ENCODE results near the gene SLC35G1.
A peak's percentile ranks its signal among the peaks of the same experiment; 100 is the strongest.

Gene SLC35G1, protein sequence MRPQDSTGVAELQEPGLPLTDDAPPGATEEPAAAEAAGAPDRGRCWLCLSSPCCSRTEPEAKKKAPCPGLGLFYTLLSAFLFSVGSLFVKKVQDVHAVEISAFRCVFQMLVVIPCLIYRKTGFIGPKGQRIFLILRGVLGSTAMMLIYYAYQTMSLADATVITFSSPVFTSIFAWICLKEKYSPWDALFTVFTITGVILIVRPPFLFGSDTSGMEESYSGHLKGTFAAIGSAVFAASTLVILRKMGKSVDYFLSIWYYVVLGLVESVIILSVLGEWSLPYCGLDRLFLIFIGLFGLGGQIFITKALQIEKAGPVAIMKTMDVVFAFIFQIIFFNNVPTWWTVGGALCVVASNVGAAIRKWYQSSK

GRCh38 chr10:93893646-93894515 is at the start of gene SLC35G1:
Gene SLC35G1 (plus strand): TSS chr10:93893978. CDS start chr10:93894034, 56 bp downstream.
- peak; percentile 71 for DNase-seq (ENCODE audit: low read depth)

DNA sequence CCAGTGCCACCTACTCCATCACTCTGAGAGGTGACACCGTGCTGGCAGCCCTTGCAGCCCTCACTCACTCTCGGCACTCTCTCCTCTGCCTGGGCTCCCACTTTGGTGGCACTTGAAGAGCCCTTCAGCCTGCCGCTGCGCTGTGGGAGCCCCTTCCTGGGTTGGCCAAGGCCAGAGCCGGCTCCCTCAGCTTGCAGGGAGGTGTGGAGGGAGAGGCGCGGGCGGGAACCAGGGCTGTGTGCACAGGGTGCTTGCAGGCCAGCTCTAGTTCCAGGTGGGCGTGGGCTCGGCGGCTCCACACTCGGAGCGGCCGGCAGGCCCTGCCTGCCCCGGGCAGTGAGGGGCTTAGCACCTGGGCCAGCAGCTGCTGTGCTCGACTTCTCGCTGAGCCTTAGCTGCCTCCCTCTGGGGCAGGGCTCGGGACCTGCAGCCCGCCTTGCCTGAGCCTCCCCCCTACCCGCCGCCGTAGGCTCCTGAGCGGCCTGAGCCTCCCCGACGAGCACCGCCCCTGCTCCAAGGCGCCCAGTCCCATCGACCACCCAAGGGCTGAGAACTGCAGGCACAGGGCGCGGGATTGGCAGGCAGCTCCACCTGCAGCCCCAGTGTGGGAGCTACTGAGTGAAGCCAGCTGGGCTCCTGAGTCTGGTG is 48.7 kb upstream of the SLC35G1 start:
- DNase-seq (ENCODE audit: low read depth): no peak

- no peak for DNase-seq (ENCODE audit: low read depth)
Measured at GRCh38 chr10:93849593-93849992, 44.2 kb upstream of the SLC35G1 start.

- DNase-seq (ENCODE audit: low read depth): no peak
Measured at GRCh38 chr10:93850031-93851015, 43.5 kb upstream of the SLC35G1 start.

- DNase-seq (ENCODE audit: low read depth): no peak
Measured at GRCh38 chr10:93851169-93851568, 42.6 kb upstream of the SLC35G1 start.

GRCh38 chr10:93852476-93853095 is 41.2 kb upstream of the SLC35G1 start:
- DNase-seq (ENCODE audit: low read depth): no peak

DNA sequence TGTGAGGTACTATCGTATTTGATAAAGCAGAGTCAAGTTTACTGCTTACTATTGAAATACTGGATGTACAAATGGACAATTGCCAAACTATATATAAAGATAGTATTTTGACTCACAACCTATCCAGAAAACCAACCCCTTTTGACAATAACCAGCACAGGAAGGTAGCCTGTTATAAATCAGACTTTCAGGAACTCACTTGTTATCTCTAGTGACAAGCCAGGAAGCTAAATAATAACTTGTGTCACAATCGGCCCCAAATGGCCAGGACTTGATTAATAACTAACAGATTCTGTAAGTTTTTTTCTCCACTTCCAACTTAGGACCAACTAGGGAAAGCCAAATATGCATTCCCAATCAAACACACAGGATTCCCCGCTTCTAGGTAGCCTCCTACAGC is 38.8 kb upstream of the SLC35G1 start:
- DNase-seq (ENCODE audit: low read depth): no peak

DNA sequence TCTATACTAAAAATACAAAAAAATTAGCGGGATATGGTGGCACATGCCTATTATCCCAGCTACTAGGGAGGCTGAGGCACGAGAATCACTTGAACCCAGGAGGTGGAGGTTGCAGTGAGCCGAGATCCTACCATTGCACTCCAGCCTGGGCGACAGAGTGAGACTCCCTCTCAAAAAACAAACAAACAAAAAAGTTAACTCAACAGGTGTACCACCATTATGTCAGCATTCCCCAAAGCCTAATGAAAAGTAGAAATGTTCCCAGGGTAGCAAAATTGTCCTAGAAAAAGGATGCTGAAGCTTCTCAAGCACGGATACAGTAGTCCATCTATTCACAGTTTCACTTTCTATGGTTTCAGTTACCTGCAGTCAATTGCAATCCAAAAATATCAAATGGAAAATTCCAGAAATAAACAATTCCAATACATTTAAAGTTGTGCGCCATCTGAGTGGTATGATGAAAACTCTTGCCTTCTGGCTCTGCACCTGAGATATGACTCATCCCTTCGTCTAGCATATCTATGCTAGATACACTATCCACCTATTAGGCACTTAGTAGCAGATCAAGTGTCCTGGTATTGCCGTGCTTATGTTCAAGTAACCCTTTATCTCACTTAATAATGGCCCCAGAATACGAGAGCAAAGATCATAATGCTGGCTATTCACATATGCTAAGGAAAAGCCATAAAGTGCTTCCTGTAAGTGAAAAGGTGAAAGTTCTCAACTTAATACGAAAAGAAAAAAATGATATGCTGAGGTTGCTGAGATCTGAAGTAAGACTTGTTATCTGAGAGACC is 37.2 kb upstream of the SLC35G1 start:
- no peak for DNase-seq (ENCODE audit: low read depth)

DNA sequence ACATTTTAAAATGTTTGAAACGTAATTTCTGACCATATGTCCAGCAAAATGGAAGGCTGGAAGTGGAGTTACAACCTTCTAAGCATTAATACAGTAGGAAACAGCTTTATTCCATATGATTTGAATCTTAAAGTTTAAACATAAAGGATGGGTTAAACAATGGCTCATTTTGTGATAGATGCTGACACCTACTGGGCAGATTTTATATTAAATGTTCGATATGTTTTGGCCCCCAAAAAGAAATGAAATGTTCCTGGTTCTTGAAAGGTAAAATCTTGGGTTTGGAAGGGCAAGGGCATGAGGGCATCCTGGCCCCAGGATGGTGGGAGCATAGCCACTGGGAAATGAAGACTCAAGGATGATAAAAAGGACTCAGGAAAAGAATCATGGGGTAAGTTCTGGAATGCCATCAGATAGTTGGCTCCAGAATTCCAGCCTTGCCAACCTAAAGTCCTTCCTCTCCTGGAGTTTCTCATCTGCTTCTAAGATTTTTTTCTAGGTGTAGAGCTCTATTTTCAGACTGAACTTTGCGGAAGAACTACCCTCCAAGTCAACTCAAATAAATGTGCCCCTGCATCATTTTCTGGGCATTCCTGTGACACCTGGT is 34.6 kb upstream of the SLC35G1 start:
- no peak for DNase-seq (ENCODE audit: low read depth)

- DNase-seq (ENCODE audit: low read depth): no peak
Measured at GRCh38 chr10:93861825-93862224, 32.0 kb upstream of the SLC35G1 start.

DNA sequence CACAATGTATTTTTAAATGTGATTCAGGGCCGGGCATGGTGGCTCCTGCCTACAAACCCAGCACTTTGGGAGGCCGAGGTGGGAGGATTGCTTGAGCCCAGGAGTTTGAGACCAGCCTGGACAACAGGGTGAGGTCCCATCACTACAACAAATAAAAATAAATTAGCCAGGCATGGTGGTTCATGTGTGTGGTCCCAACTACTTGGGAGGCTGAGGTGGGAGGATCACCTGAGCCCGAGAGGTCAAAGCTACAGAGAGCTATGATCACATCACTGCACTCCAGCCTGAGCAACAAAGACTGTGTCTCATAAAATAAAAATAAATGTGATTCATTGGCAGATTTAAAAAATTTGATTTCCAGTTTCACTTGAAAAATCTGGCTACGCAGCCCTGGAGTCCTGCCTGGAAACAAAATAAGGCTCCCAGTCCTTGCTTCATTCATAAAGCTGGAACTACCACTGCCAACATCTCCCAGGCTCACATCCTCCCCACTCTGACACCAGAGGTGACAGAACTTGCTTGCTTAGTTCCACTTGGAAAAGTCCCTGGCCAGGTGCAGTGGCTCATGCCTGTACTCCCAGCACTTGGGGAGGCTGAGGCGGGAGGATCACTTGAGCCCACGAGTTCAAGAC is 27.9 kb upstream of the SLC35G1 start:
- no peak for DNase-seq (ENCODE audit: low read depth)

- DNase-seq (ENCODE audit: low read depth): no peak
Measured at GRCh38 chr10:93867525-93867924, 26.3 kb upstream of the SLC35G1 start.

DNA sequence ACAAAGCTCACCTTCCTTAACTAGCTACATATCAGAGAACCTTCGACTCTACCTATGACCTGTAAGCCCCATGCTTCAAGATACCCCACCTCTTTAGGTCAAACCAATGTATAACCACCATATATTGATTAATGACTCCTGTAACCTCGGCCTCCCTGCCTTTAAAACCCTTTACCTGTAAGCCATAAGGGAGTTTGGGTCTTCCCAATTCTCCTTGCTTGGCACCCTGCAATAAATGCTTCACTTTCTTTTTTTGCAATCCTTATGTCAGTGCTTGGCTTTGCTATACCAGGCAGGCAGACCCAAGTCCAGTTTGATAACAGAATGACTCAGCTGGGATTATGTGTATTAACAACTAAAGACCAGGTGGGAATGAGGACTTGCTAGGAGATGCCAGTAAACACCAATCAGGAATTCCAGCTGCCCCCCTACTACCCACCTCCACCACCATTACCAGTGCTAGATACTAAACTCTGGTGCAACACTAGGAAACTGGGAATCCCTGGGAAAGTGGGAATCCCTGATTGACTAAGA is 22.0 kb upstream of the SLC35G1 start:
- no peak for DNase-seq (ENCODE audit: low read depth)

DNA sequence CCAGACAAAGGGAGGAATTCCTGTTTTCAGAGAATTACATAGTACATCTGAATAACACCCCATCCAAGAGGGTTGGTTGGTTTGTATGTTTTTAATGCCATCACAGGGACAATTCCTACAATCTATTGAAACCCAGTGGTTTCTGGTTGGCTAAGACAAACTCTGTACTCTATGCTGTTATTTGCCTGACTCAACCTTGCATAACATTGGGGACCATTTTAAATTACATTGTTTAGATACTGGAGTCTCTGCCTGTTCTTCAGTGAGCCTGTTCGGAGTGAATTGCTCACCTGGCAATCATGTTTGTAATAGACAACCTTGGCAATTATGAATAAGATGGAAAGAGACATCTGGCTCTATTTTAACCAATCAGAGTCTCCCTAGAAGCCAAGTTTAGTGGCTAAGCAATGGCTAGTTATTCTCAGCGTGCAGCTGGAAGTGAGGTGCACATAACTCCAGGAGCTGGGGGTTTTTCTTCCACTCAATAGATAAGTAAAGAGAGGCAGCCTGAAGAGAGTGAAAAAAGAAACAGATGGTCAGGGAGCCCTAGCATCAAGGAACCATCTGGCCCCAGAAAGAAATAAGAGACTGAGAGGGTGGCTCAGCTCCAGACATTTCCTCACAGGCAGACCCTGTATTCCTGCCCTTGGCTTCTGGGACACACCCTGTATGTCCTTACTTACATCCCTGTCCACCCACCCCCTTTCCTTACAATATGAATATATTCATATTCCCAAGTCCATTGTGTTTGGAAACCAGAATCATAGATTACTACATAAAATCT is 21.2 kb upstream of the SLC35G1 start:
- DNase-seq (ENCODE audit: low read depth): no peak

DNA sequence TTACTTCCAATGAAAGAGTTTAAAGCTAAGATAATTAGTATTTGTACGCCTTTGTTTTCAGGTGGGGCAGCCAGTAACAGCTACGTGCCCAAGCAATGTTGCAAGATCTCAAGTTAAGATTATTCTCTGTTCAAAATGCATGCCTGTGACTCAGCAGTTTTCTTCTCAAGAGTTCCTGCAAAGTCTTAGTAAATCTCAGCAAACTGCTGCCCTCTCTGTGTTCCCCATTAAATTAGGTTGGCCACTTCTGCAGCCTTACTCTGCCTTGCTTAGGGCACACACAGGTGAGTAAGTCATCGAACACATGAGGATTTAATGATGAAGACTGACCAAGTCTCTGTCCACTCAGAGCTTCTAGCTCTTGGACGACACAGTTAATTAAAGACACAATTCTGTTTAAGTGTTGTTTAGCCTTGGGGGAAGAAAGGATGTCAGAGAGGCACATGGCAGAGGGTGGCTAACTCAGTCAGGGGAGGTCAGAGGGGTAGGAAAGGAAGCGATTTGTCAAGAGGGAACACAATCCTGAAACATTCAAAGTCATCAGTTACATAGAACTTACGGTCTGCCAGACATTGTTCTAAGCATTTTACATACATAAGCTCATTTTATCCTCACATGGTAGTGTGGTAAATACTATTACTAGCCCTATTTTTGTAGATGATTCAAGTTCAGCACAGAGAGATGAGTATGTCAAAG is 20.2 kb upstream of the SLC35G1 start:
- DNase-seq (ENCODE audit: low read depth): no peak

DNA sequence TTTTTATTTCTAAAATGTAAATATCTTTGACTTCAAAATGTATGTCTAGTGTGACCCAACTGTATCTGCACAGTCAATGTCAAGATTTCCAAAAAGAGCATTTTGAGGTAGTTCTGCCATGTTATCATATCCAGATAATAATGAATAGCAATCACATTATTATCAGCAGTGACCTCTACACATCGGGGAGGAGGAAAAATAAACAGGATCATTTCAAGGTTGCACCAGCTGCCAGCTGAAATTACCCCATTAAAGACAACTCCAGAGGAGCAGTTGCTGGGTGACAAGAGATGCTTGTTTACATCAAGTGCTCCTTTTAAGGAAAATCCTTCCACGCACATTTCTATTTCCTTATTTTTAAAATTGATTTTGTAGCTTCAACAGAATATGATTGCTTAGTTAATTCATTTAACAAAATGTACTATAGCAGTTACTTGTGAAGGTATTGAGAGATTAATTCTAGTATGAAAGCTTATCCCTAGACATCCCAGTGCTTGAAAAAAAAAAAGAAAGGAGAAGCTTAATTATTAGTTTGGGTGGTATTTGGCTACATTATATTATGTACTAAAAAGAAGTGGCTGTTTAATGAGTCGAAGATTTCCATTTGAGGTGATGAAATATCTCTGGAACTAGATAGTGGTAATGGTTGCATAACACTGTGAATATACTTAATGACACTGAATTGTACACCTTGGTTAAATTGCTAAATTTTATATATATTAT is 19.3 kb upstream of the SLC35G1 start:
- DNase-seq (ENCODE audit: low read depth): no peak

- no peak for DNase-seq (ENCODE audit: low read depth)
Measured at GRCh38 chr10:93875032-93875358, 18.8 kb upstream of the SLC35G1 start.

All from activated T-cell treated with anti-CD3 and anti-CD28 coated beads for 24 hours (primary cell).